NOMO-1 treated with dmso at 0.1 percent for 144 hours (cell line): Measurements from ENCODE around the gene ITGB5.

Experiments
- DNase-seq: peaks from one replicate; lab custom pipeline; 2025; ENCODE audit not compliant: unreplicated experiment; lab: John Stamatoyannopoulos, UW

Gene ITGB5

GRCh38 chr3:124773351-124774326 lies 113.5 kb downstream of the ITGB5 start:
- DNase-seq = no peak

- no peak for DNase-seq
Measured at GRCh38 chr3:124772081-124772831, 114.9 kb downstream of the ITGB5 start.

- no peak for DNase-seq
Measured at GRCh38 chr3:124771083-124771445, 116.1 kb downstream of the ITGB5 start.

- DNase-seq = no peak
Measured at GRCh38 chr3:124770336-124771082, 116.7 kb downstream of the ITGB5 start.

- no peak for DNase-seq
Measured at GRCh38 chr3:124769462-124769861, 117.7 kb downstream of the ITGB5 start.

GRCh38 chr3:124768812-124769211 lies 118.4 kb downstream of the ITGB5 start:
- no peak for DNase-seq

GRCh38 chr3:124767691-124768090 lies 119.5 kb downstream of the ITGB5 start:
- DNase-seq = no peak

GRCh38 chr3:124767264-124767663 lies 119.9 kb downstream of the ITGB5 start:
- no peak for DNase-seq

GRCh38 chr3:124766113-124767095 lies 120.8 kb downstream of the ITGB5 start:
- no peak for DNase-seq

- DNase-seq = no peak
Measured at GRCh38 chr3:124765197-124765840, 121.8 kb downstream of the ITGB5 start.

- DNase-seq = no peak
Measured at GRCh38 chr3:124764746-124765145, 122.4 kb downstream of the ITGB5 start.

- DNase-seq = no peak
Measured at GRCh38 chr3:124763644-124764358, 123.4 kb downstream of the ITGB5 start.

GRCh38 chr3:124763206-124763605 lies 124.0 kb downstream of the ITGB5 start:
- DNase-seq = no peak

GRCh38 chr3:124762661-124763011 lies 124.5 kb downstream of the ITGB5 start:
- no peak for DNase-seq

- no peak for DNase-seq
Measured at GRCh38 chr3:124761935-124762660, 125.1 kb downstream of the ITGB5 start.

GRCh38 chr3:124761250-124761796 lies 125.8 kb downstream of the ITGB5 start:
- peak; percentile 48 for DNase-seq

- no peak for DNase-seq
Measured at GRCh38 chr3:124760601-124761000, 126.6 kb downstream of the ITGB5 start.
